Astrocyte (in vitro differentiated cells and primary cell): Measurements from ENCODE around the gene ATP5MC3. TPM values are rescaled to one million over a fixed set of nuclear protein-coding genes. Genes with fewer than 3 reads are reported as not detected.
A peak's percentile ranks its signal among the peaks of the same experiment; 100 is the strongest.

ENCODE experiments used
- DNase-seq: peaks from one replicate; pipeline ENCODE4 v3.0.0-alpha.2; 2010; ENCODE audit warnings: low read depth
- FAIRE-seq: peaks from 2 replicates; lab custom pipeline; 2011; peaks lifted over from hg19 to GRCh38; lab: Jason Lieb, UNC
- H2AFZ ChIP-seq: 2 replicates; pipeline ENCODE4 v1.6.0; 2012; ENCODE audit warnings: low read depth, low read length, inconsistent platforms
- H3K27ac ChIP-seq: 2 replicates; pipeline ENCODE4 v1.5.1; 2011; ENCODE audit warnings: low read depth, low read length, inconsistent platforms
- H3K27me3 ChIP-seq: 2 replicates; pipeline ENCODE4 v1.6.0; 2011; ENCODE audit warnings: low read length, inconsistent platforms; ENCODE audit not compliant: insufficient read depth
- H3K36me3 ChIP-seq: 2 replicates; pipeline ENCODE4 v1.5.1; 2011; ENCODE audit warnings: low read length, inconsistent platforms; ENCODE audit not compliant: insufficient read depth
- H3K4me1 ChIP-seq: 2 replicates; pipeline ENCODE4 v1.5.1; 2011; ENCODE audit warnings: low read length, inconsistent platforms; ENCODE audit not compliant: insufficient read depth
- H3K4me2 ChIP-seq: 2 replicates; pipeline ENCODE4 v1.6.0; 2012; ENCODE audit warnings: low read length, inconsistent platforms
- H3K4me3 ChIP-seq: 2 replicates; pipeline ENCODE4 v1.5.1; 2011; ENCODE audit warnings: low read depth, mild to moderate bottlenecking, low read length, inconsistent platforms; ENCODE audit not compliant: insufficient read depth
- H3K79me2 ChIP-seq: 2 replicates; pipeline ENCODE4 v1.6.0; 2012; ENCODE audit warnings: mild to moderate bottlenecking, low read length, inconsistent platforms; ENCODE audit not compliant: insufficient read depth
- H3K9ac ChIP-seq: 2 replicates; pipeline ENCODE4 v1.6.0; 2012; ENCODE audit warnings: mild to moderate bottlenecking, low read length, inconsistent platforms
- H3K9me3 ChIP-seq: 2 replicates; pipeline ENCODE4 v1.5.1; 2012; ENCODE audit warnings: low read depth, mild to moderate bottlenecking, low read length, inconsistent platforms; ENCODE audit not compliant: insufficient read depth
- H4K20me1 ChIP-seq: 2 replicates; pipeline ENCODE4 v1.6.0; 2012; ENCODE audit warnings: low read length, inconsistent platforms; ENCODE audit not compliant: insufficient read depth
- H3K27ac Mint-ChIP-seq: one replicate; pipeline ENCODE4 v1.8.0; 2021; ENCODE audit warnings: mild to moderate bottlenecking, mixed read lengths; ENCODE audit not compliant: unreplicated experiment
- H3K27me3 Mint-ChIP-seq: one replicate; pipeline ENCODE4 v1.8.0; 2021; ENCODE audit warnings: low read depth, mixed read lengths; ENCODE audit not compliant: unreplicated experiment
- H3K36me3 Mint-ChIP-seq: one replicate; pipeline ENCODE4 v1.8.0; 2021; ENCODE audit warnings: low read depth, mixed read lengths; ENCODE audit not compliant: unreplicated experiment
- H3K4me1 Mint-ChIP-seq: one replicate; pipeline ENCODE4 v1.8.0; 2021; ENCODE audit warnings: low read depth, mixed read lengths; ENCODE audit not compliant: unreplicated experiment
- H3K4me3 Mint-ChIP-seq: one replicate; pipeline ENCODE4 v1.8.0; 2021; ENCODE audit warnings: mild to moderate bottlenecking, moderate library complexity, mixed read lengths; ENCODE audit not compliant: unreplicated experiment
- H3K9me3 Mint-ChIP-seq: one replicate; pipeline ENCODE4 v1.8.0; 2021; ENCODE audit warnings: mild to moderate bottlenecking, mixed read lengths; ENCODE audit not compliant: unreplicated experiment
- EZH2 ChIP-seq: IDR thresholded peaks from 2 replicates; pipeline ENCODE4 v1.6.1; 2012; ENCODE audit warnings: mild to moderate bottlenecking, low read length, inconsistent platforms; ENCODE audit not compliant: insufficient read depth
- total RNA-seq: library from RNA; stranded (reverse); gene quantifications from 2 replicates; pipeline ENCODE4 v1.2.1, GENCODE V29; 2021
- TF ChIP-seq, protein P1 (sequence below): IDR thresholded peaks from 2 replicates; pipeline ENCODE4 v1.5.1; 2011; ENCODE audit warnings: low read depth, mild to moderate bottlenecking, inconsistent platforms, low read length, moderate library complexity; ENCODE audit not compliant: insufficient read depth

Gene ATP5MC3
- total RNA-seq, 1 donor from 2014 or later: 289 TPM

GRCh38 chr2:175152242-175152641 lies 29.3 kb downstream of the ATP5MC3 start:
- no peaks in the 10 kb centered on the region for H3K27me3 ChIP-seq
- TF ChIP-seq EZH2: no peak
- TF ChIP-seq, protein P1, sequence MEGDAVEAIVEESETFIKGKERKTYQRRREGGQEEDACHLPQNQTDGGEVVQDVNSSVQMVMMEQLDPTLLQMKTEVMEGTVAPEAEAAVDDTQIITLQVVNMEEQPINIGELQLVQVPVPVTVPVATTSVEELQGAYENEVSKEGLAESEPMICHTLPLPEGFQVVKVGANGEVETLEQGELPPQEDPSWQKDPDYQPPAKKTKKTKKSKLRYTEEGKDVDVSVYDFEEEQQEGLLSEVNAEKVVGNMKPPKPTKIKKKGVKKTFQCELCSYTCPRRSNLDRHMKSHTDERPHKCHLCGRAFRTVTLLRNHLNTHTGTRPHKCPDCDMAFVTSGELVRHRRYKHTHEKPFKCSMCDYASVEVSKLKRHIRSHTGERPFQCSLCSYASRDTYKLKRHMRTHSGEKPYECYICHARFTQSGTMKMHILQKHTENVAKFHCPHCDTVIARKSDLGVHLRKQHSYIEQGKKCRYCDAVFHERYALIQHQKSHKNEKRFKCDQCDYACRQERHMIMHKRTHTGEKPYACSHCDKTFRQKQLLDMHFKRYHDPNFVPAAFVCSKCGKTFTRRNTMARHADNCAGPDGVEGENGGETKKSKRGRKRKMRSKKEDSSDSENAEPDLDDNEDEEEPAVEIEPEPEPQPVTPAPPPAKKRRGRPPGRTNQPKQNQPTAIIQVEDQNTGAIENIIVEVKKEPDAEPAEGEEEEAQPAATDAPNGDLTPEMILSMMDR: no peak
- H3K4me1 ChIP-seq: peaks cover 25% of the 10 kb centered on the region
- H3K4me3 ChIP-seq: no peak overlapping the region
- H3K27ac Mint-ChIP-seq: no peak overlapping the region
- peaks cover 98% of the 10 kb centered on the region for H3K79me2 ChIP-seq
- H3K27ac ChIP-seq: no peak overlapping the region
- H3K9me3 Mint-ChIP-seq: no peaks in the 10 kb centered on the region
- no peak overlapping the region for H2AFZ ChIP-seq
- peak; percentile 16 for DNase-seq
- H3K9ac ChIP-seq: no peak overlapping the region
- peaks cover 8% of the 10 kb centered on the region for H3K36me3 Mint-ChIP-seq
- no peaks in the 10 kb centered on the region for H3K27me3 Mint-ChIP-seq
- H3K4me3 Mint-ChIP-seq: no peak overlapping the region
- peaks cover 73% of the 10 kb centered on the region for H4K20me1 ChIP-seq
- H3K4me2 ChIP-seq: peak overlapping the region; percentile 3
- H3K9me3 ChIP-seq: no peaks in the 10 kb centered on the region
- H3K36me3 ChIP-seq: peaks cover 5% of the 10 kb centered on the region
- no peak for FAIRE-seq
- H3K4me1 Mint-ChIP-seq: peaks cover 45% of the 10 kb centered on the region

DNA sequence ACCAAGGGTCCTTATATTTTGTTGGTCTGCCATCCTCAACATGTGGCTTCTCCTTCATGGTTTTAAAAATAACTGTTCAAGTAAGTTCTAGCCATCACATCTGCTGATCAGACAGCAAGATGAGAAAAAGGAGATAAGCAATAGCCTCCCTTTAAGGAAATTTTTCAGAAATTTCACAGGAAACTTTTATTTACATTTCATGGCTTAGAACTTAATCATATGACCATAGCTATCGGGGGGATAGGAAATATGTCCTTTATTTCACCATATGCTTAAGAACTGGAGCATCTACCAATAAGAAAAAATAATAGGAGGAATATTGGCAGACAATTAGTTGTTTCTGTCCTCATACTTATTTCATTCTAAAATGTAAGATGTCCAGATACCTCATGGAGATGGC lies 29.7 kb downstream of the ATP5MC3 start:
- Mint-ChIP-seq H3K27me3 (no peaks in the 10 kb centered on the region), H3K4me3 (no peak overlapping the region), H3K4me1 (peaks cover 45% of the 10 kb centered on the region), H3K27ac (no peak overlapping the region), H3K36me3 (peaks cover 4% of the 10 kb centered on the region), H3K9me3 (no peaks in the 10 kb centered on the region)
- Histone ChIP-seq H3K36me3 (peaks cover 5% of the 10 kb centered on the region), H3K4me2 (peak overlapping the region; percentile 3), H3K79me2 (peaks cover 98% of the 10 kb centered on the region), H2AFZ (no peak overlapping the region), H3K27ac (no peak overlapping the region), H3K27me3 (no peaks in the 10 kb centered on the region), H3K9me3 (no peaks in the 10 kb centered on the region), H3K4me1 (peaks cover 25% of the 10 kb centered on the region), H4K20me1 (peaks cover 68% of the 10 kb centered on the region), H3K4me3 (no peak overlapping the region), H3K9ac (no peak overlapping the region)
- TF ChIP-seq, protein P1: no peak
- TF ChIP-seq EZH2: no peak
- DNase-seq: no peak
- no peak for FAIRE-seq

GRCh38 chr2:175147186-175147585 lies 34.3 kb downstream of the ATP5MC3 start:
- no peak overlapping the region for H3K4me3 Mint-ChIP-seq
- H3K4me1 Mint-ChIP-seq: peaks cover 25% of the 10 kb centered on the region
- no peak for TF ChIP-seq EZH2
- Histone ChIP-seq H3K9me3 (no peaks in the 10 kb centered on the region), H3K4me3 (no peak overlapping the region), H3K79me2 (peaks cover 100% of the 10 kb centered on the region), H3K36me3 (peaks cover 5% of the 10 kb centered on the region), H3K4me1 (peaks cover 10% of the 10 kb centered on the region), H3K27ac (no peak overlapping the region), H4K20me1 (peaks cover 75% of the 10 kb centered on the region), H3K27me3 (no peaks in the 10 kb centered on the region), H3K4me2 (no peak overlapping the region), H2AFZ (no peak overlapping the region), H3K9ac (no peak overlapping the region)
- H3K27me3 Mint-ChIP-seq: no peaks in the 10 kb centered on the region
- DNase-seq: no peak
- H3K36me3 Mint-ChIP-seq: peaks cover 6% of the 10 kb centered on the region
- H3K9me3 Mint-ChIP-seq: no peaks in the 10 kb centered on the region
- H3K27ac Mint-ChIP-seq: no peak overlapping the region
- no peak for FAIRE-seq
